B cell (primary cell): ENCODE measurements around the gene BCL2L1. TPM values are rescaled to one million over a fixed set of nuclear protein-coding genes. Genes with fewer than 3 reads are reported as not detected.

Source experiments
- ATAC-seq: fragments of 200-7000 bp; cut with Tn5 transposase; one replicate; pipeline ENCODE4 v1.10.0; 2021; ENCODE audit warnings: low read depth, mild to moderate bottlenecking, moderate number of reproducible peaks, moderate library complexity
- CTCF ChIA-PET: fragments of 350-600 bp; sonication (Branson Sonifier 250); formaldehyde crosslinking; loops from one replicate; lab custom pipeline; 2021; ENCODE audit warnings: antibody characterized with exemption, inconsistent platforms; lab: Charles Lee
- POLR2A ChIA-PET: fragments of 350-600 bp; sonication (Branson Sonifier 250); formaldehyde crosslinking; loops from one replicate; lab custom pipeline; 2021; ENCODE audit warnings: antibody characterized with exemption; lab: Charles Lee
- DNase-seq: peaks from one replicate; pipeline ENCODE4 v3.0.0; 2013
- H2AFZ ChIP-seq: 2 replicates; pipeline ENCODE4 v1.6.1; 2012; ENCODE audit warnings: mild to moderate bottlenecking, low read depth, low read length; ENCODE audit not compliant: insufficient read depth, poor library complexity, severe bottlenecking
- H3K27ac ChIP-seq, 2 donors: 1 replicate in 1 of 2; 2 replicates in 1 of 2; pipeline ENCODE4 v1.5.1; 2012 to 2013; ENCODE audit warnings: low read length in 2 of 2, mild to moderate bottlenecking in 2 of 2, moderate library complexity in 1 of 2
- H3K27me3 ChIP-seq, 4 experiments: fragments of 200-600 bp in 1 of 4; sonication (generic) in 1 of 4; replicated peaks in 1 of 4; 1 replicate in 2 of 4; 2 replicates in 2 of 4; pipeline versions ENCODE4 v1.6.1 to v1.7.0; 2013 to 2016; ENCODE audit warnings: low read length in 3 of 4, mild to moderate bottlenecking in 2 of 4, mixed read lengths in 1 of 4, moderate library complexity in 1 of 4; ENCODE audit not compliant: insufficient read depth in 4 of 4, control insufficient read depth in 3 of 4; ENCODE audit errors: control extremely low read depth in 1 of 4
- H3K36me3 ChIP-seq, 2 experiments: replicated peaks in 1 of 2; 1 replicate in 1 of 2; 2 replicates in 1 of 2; pipeline versions ENCODE4 v1.6.1 to v1.7.1; 2013; ENCODE audit warnings: low read length in 1 of 2; ENCODE audit not compliant: insufficient read depth in 2 of 2, control insufficient read depth in 1 of 2; ENCODE audit errors: control extremely low read depth in 1 of 2, extremely low read depth in 1 of 2
- H3K4me1 ChIP-seq, 2 donors: fragments of 200-600 bp in 1 of 2; sonication (generic) in 1 of 2; 1 replicate in 1 of 2; 2 replicates in 1 of 2; pipeline versions ENCODE4 v1.5.1 to v1.6.1; 2013 to 2017; ENCODE audit warnings: low read length in 2 of 2; ENCODE audit not compliant: control insufficient read depth in 2 of 2, insufficient read depth in 2 of 2
- H3K4me2 ChIP-seq: replicated peaks from 2 replicates; pipeline ENCODE3; 2012; ENCODE audit warnings: mild to moderate bottlenecking, low read depth, low read length; ENCODE audit not compliant: poor library complexity, severe bottlenecking
- H3K4me3 ChIP-seq, 5 experiments: fragments of 200-600 bp in 1 of 5; sonication (generic) in 1 of 5; 1 replicate in 3 of 5; 2 replicates in 2 of 5; pipeline versions ENCODE4 v1.5.1 to v1.7.0; 2011 to 2016; ENCODE audit warnings: low read length in 4 of 5, mild to moderate bottlenecking in 4 of 5, low read depth in 2 of 5, control low read depth in 1 of 5, moderate library complexity in 1 of 5; ENCODE audit not compliant: insufficient read depth in 1 of 5; ENCODE audit errors: control extremely low read depth in 1 of 5, extremely low read depth in 1 of 5
- H3K79me2 ChIP-seq: fragments of 200-600 bp; sonication (generic); one replicate; pipeline ENCODE4 v1.6.0; 2016; ENCODE audit warnings: low read length; ENCODE audit not compliant: control insufficient read depth, insufficient read depth
- H3K9ac ChIP-seq: fragments of 200-600 bp; sonication (generic); 2 replicates; pipeline ENCODE4 v1.6.1; 2017; ENCODE audit warnings: mild to moderate bottlenecking, low read length, moderate library complexity
- H3K9me3 ChIP-seq, 3 donors: one replicate each; pipeline versions ENCODE4 v1.6.1 to v1.7.1; 2013; ENCODE audit warnings: low read length in 2 of 3; ENCODE audit not compliant: control insufficient read depth in 2 of 3, insufficient read depth in 1 of 3; ENCODE audit errors: control extremely low read depth in 1 of 3
- H4K20me1 ChIP-seq: 2 replicates; pipeline ENCODE4 v1.6.0; 2012; ENCODE audit warnings: mild to moderate bottlenecking, low read length; ENCODE audit not compliant: insufficient read depth, control insufficient read depth, poor library complexity, severe bottlenecking
- H3K27ac Mint-ChIP-seq: one replicate; pipeline ENCODE4 v1.8.0; 2021; ENCODE audit warnings: mixed read lengths
- H3K27me3 Mint-ChIP-seq: one replicate; pipeline ENCODE4 v1.8.0; 2021; ENCODE audit warnings: mixed read lengths
- H3K4me1 Mint-ChIP-seq: one replicate; pipeline ENCODE4 v1.8.0; 2021; ENCODE audit warnings: mixed read lengths
- H3K4me3 Mint-ChIP-seq: one replicate; pipeline ENCODE4 v1.8.0; 2021; ENCODE audit warnings: mixed read lengths
- H3K9me3 Mint-ChIP-seq: one replicate; pipeline ENCODE4 v1.8.0; 2022; ENCODE audit warnings: mixed read lengths; ENCODE audit not compliant: insufficient read depth
- EZH2 ChIP-seq: IDR thresholded peaks from 2 replicates; pipeline ENCODE4 v1.6.1; 2012; ENCODE audit warnings: borderline replicate concordance, low read depth, mild to moderate bottlenecking, moderate library complexity, low read length; ENCODE audit not compliant: insufficient read depth, poor library complexity, severe bottlenecking
- WGBS: methylation state at CpG from one replicate; pipeline ENCODE4 v1.1.5; 2013; ENCODE audit warnings: missing lambda C conversion rate; ENCODE audit not compliant: insufficient coverage; 5-methylcytosine and 5-hydroxymethylcytosine counted together
- intact Hi-C: fragments of 100-400 bp; cut with micrococcal nuclease; formaldehyde crosslinking; loops from one replicate; pipeline ENCODE4 v1.10.0; 2022
- polyA plus RNA-seq: library from polyadenylated mRNA; depleted of rRNA; stranded (reverse); fragments of >200 nt; gene quantifications from 2 replicates; pipeline ENCODE4 v1.2.3, GENCODE V29; 2012
- total RNA-seq, 2 donors: library from RNA; stranded (reverse); fragments of 120-200 nt in 1 of 2; gene quantifications; 1 replicate in 1 of 2; 2 replicates in 1 of 2; pipeline versions ENCODE4 v1.2.3 to v1.2.4, GENCODE V29; 2013 to 2022
- TF ChIP-seq, protein P1 (sequence below): fragments of 200-600 bp; IDR thresholded peaks from one replicate; pipeline ENCODE4 v1.8.0; 2022; ENCODE audit warnings: antibody characterized with exemption, mild to moderate bottlenecking

Gene BCL2L1
- total and polyA plus RNA-seq, 2 donors (not counting 1 experiment from before 2014, with no cell fraction given), result 10.1 to 33.0 TPM

DNA sequence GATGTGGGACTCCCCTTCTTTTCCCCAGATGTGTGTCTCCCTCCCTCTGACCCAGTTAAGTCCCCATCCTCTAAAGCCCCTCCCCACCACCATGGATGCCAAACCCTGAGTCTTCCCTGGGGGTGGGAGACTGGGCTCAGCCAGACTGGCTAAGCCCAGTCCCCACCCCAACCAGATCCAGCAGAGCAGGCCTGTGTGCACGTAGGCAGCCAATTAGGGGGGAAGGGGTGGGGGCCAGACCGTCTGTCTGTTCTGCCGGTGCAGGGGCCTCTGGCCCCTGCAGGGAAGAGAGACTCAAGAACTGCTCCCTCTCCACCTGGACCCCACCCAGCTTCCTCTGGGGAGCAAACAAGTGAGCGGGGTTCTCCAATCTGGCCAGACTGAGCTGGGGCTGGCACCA, 84.4 kb downstream of the BCL2L1 start:
- Histone ChIP-seq H3K36me3 (no peaks in the 10 kb centered on the region), H2AFZ (no peak overlapping the region), H4K20me1 (no peaks in the 10 kb centered on the region), H3K4me1 (no peaks in the 10 kb centered on the region), H3K27ac (no peak overlapping the region), H3K4me2 (no peak overlapping the region), H3K9me3 (no peaks in the 10 kb centered on the region), H3K27me3 (no peaks in the 10 kb centered on the region), H3K9ac (no peak overlapping the region), H3K79me2 (no peaks in the 10 kb centered on the region), H3K4me3 (no peak overlapping the region)
- CTCF ChIA-PET, result no interaction called here
- intact Hi-C loops, result no loop called here
- H3K27ac Mint-ChIP-seq, result no peak overlapping the region
- WGBS, result 97% methylated on average over 4 of the region's 4 CpGs
- H3K4me1 Mint-ChIP-seq, result no peaks in the 10 kb centered on the region
- DNase-seq (no peak), ATAC-seq (no peak)
- no peak for TF ChIP-seq EZH2
- TF ChIP-seq, protein P1, sequence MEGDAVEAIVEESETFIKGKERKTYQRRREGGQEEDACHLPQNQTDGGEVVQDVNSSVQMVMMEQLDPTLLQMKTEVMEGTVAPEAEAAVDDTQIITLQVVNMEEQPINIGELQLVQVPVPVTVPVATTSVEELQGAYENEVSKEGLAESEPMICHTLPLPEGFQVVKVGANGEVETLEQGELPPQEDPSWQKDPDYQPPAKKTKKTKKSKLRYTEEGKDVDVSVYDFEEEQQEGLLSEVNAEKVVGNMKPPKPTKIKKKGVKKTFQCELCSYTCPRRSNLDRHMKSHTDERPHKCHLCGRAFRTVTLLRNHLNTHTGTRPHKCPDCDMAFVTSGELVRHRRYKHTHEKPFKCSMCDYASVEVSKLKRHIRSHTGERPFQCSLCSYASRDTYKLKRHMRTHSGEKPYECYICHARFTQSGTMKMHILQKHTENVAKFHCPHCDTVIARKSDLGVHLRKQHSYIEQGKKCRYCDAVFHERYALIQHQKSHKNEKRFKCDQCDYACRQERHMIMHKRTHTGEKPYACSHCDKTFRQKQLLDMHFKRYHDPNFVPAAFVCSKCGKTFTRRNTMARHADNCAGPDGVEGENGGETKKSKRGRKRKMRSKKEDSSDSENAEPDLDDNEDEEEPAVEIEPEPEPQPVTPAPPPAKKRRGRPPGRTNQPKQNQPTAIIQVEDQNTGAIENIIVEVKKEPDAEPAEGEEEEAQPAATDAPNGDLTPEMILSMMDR, result no peak
- H3K9me3 Mint-ChIP-seq, result no peaks in the 10 kb centered on the region
- no peak overlapping the region for H3K4me3 Mint-ChIP-seq
- H3K27me3 Mint-ChIP-seq, result peaks cover 8% of the 10 kb centered on the region
- POLR2A ChIA-PET, result no interaction called here

DNA sequence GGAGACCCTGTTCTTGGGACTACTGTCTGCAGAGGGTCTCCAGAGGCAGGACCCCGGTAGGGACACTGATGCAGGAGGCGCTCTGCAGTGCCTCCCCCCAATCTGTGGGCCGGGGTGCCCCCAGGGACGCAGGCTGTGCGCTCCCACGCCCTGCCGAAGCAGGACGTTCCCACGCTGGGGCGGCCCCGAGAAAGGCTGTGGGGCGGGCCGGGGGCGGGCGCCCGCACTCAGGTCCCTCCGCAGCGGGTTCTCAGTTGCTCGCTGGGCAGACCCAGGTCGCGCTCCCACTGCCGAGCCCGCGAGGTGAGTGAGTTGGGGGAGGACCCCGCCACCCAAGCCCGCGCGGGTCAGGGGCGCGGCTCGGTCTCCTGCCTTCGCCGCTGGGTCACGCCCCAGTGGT, 85.0 kb downstream of the BCL2L1 start, which contains the start of gene COX4I2:
COX4I2 (plus strand) TSS at position 253 of the 400 bp plus-strand sequence. CDS start 1,106 bp downstream, outside the sequence.
- TF ChIP-seq EZH2, result no peak
- TF ChIP-seq, protein P1, result no peak
- H3K27me3 ChIP-seq, result no peaks in the 10 kb centered on the region
- no peaks in the 10 kb centered on the region for H3K4me1 ChIP-seq
- DNase-seq (no peak), ATAC-seq (no peak)
- POLR2A ChIA-PET, result no interaction called here
- H3K36me3 ChIP-seq, result no peaks in the 10 kb centered on the region
- H3K9me3 ChIP-seq, result no peaks in the 10 kb centered on the region
- no peak within 1 kb of the TSS for H3K27ac Mint-ChIP-seq
- no peak within 1 kb of the TSS for H3K4me3 Mint-ChIP-seq
- peaks cover 4% of the 10 kb centered on the region for H3K27me3 Mint-ChIP-seq
- H3K9ac ChIP-seq, result no peak within 1 kb of the TSS
- no peaks in the 10 kb centered on the region for H3K4me1 Mint-ChIP-seq
- no peak within 1 kb of the TSS for H3K27ac ChIP-seq
- no peaks in the 10 kb centered on the region for H4K20me1 ChIP-seq
- H3K9me3 Mint-ChIP-seq, result no peaks in the 10 kb centered on the region
- WGBS, result 74% methylated on average over 26 of the region's 34 CpGs
- intact Hi-C loops, result no loop called here
- no peak within 1 kb of the TSS for H3K4me2 ChIP-seq
- H2AFZ ChIP-seq, result no peak within 1 kb of the TSS
- CTCF ChIA-PET, result no interaction called here
- no peaks in the 10 kb centered on the region for H3K79me2 ChIP-seq
- H3K4me3 ChIP-seq, result no peak within 1 kb of the TSS
